Measurements from ENCODE around the gene GLRX5. TPM values are rescaled to one million over a fixed set of nuclear protein-coding genes. Genes with fewer than 3 reads are reported as not detected.

GLRX5 gene
- total and polyA plus RNA-seq, 8 donors, result 8.8 to 22.9 (median 14.6) TPM

GRCh38 chr14:95536036-95536593 lies 1.3 kb downstream of the GLRX5 start:
- TF ChIP-seq CTCF (IDR thresholded peaks at IDR 0.05), result no peak
- 7 to 16% methylated on average over 4 of the region's 4 CpGs for WGBS, 2 donors
- no peak overlapping the region for H3K27ac ChIP-seq

GRCh38 chr14:95536671-95537070 lies 1.8 kb downstream of the GLRX5 start:
- H3K9me3 ChIP-seq, result no peaks in the 10 kb centered on the region
- no peak for DNase-seq
- 35 to 54% methylated on average over 5 of the region's 5 CpGs for WGBS, 2 donors
- no peak for TF ChIP-seq CTCF (IDR thresholded peaks at IDR 0.05)
- peaks cover 21 to 46% (median 44%) of the 10 kb centered on the region in 3 donors for H3K4me1 ChIP-seq
- H3K27ac ChIP-seq, result no peak overlapping the region
- H3K4me3 ChIP-seq, result peak overlapping the region in 2 of 4 donors; percentile 82 to 88
- intact Hi-C loops (cut with DNase I), result no loop called here
- no peaks in the 10 kb centered on the region for H3K36me3 ChIP-seq
- no peak for ATAC-seq
- no peaks in the 10 kb centered on the region for H3K27me3 ChIP-seq
- no peak for FAIRE-seq

More at GRCh38 chr14:95536036-95536593, 1.3 kb downstream of the GLRX5 start:
- Histone ChIP-seq H3K9me3 (no peaks in the 10 kb centered on the region), H3K36me3 (no peaks in the 10 kb centered on the region), H3K4me3 (peak overlapping the region in 3 of 4 donors; percentile 80 to 88 (median 82)), H3K4me1 (peaks cover 21 to 48% (median 44%) of the 10 kb centered on the region in 3 donors), H3K27me3 (no peaks in the 10 kb centered on the region)
- DNase-seq (no peak), FAIRE-seq (no peak), ATAC-seq (no peak)
- intact Hi-C loops (cut with DNase I), result no loop called here

GRCh38 chr14:95537298-95538089 lies 2.6 kb downstream of the GLRX5 start:
- peak overlapping the region in 1 of 4 donors; percentile 88 for H3K4me3 ChIP-seq
- H3K27me3 ChIP-seq, result no peaks in the 10 kb centered on the region
- FAIRE-seq (no peak), ATAC-seq (no peak), DNase-seq (no peak)
- H3K36me3 ChIP-seq, result no peaks in the 10 kb centered on the region
- peaks cover 21 to 46% (median 41%) of the 10 kb centered on the region in 3 donors for H3K4me1 ChIP-seq
- no peak for TF ChIP-seq CTCF (IDR thresholded peaks at IDR 0.05)
- intact Hi-C loops (cut with DNase I), result no loop called here
- H3K9me3 ChIP-seq, result no peaks in the 10 kb centered on the region
- peak overlapping the region in 3 of 4 donors; percentile 5 to 33 (median 6) for H3K27ac ChIP-seq
- WGBS, 2 donors, result 13 to 16% methylated on average over 9 of the region's 9 CpGs

GRCh38 chr14:95538801-95539509 lies 4.1 kb downstream of the GLRX5 start:
- ATAC-seq (no peak), FAIRE-seq (no peak), DNase-seq (no peak)
- intact Hi-C loops (cut with DNase I), result no loop called here
- H3K27me3 ChIP-seq, result no peaks in the 10 kb centered on the region
- H3K27ac ChIP-seq, result no peak overlapping the region
- no peaks in the 10 kb centered on the region for H3K36me3 ChIP-seq
- no peak overlapping the region for H3K4me3 ChIP-seq
- no peaks in the 10 kb centered on the region for H3K9me3 ChIP-seq
- WGBS, 2 donors, result 91% methylated on average over 14 of the region's 14 CpGs
- peaks cover 21 to 36% (median 32%) of the 10 kb centered on the region in 3 donors for H3K4me1 ChIP-seq
- no peak for TF ChIP-seq CTCF (IDR thresholded peaks at IDR 0.05)
